Measurements from ENCODE around the gene DDX39B. TPM values are rescaled to one million over a fixed set of nuclear protein-coding genes. Genes with fewer than 3 reads are reported as not detected.

DDX39B gene
- total RNA-seq, 6 experiments from 2014 or later = 85.2 to 145 (median 102) TPM

GRCh38 chr6:31545291-31545690, 3.5 kb upstream of the DDX39B start:
- TF ChIP-seq CTCF (IDR thresholded peaks at IDR 0.05) = no peak
- 60% methylated on average over 6 of the region's 7 CpGs for WGBS (ENCODE audit: insufficient coverage, low coverage, low lambda C conversion rate, missing lambda C conversion rate)
- Histone ChIP-seq H3K27ac (no peak overlapping the region), H3K4me1 (peaks cover 0 to 21% (median 9%) of the 10 kb centered on the region in 4 donors), H3K4me3 (no peak overlapping the region), H3K9me3 (no peaks in the 10 kb centered on the region), H3K27me3 (no peaks in the 10 kb centered on the region), H3K36me3 (peaks cover 0 to 10% (median 2%) of the 10 kb centered on the region in 4 donors)
- intact Hi-C loops (cut with DNase I) = loop anchor here in 1 of 2 donors (5.0 kb wide), 1 partner anchor 57 kb away; no protein-coding TSS in a partner anchor
- DNase-seq (no peak), ATAC-seq (no peak)

- 71% methylated on average over 2 of the region's 2 CpGs for WGBS (ENCODE audit: insufficient coverage, low coverage, low lambda C conversion rate, missing lambda C conversion rate)
- Histone ChIP-seq H3K36me3 (peaks cover 0 to 14% (median 2%) of the 10 kb centered on the region in 4 donors), H3K9me3 (no peaks in the 10 kb centered on the region), H3K27ac (no peak overlapping the region), H3K4me3 (no peak overlapping the region), H3K4me1 (peaks cover 0 to 27% (median 14%) of the 10 kb centered on the region in 4 donors), H3K27me3 (no peaks in the 10 kb centered on the region)
- DNase-seq (no peak), ATAC-seq (no peak)
- TF ChIP-seq CTCF (IDR thresholded peaks at IDR 0.05) (no peak), POLR2A (IDR thresholded peaks at IDR 0.05) (no peak)
- intact Hi-C loops (cut with DNase I) = loop anchor here in 1 of 2 donors (5.0 kb wide), 1 partner anchor 58 kb away; no protein-coding TSS in a partner anchor
Measured at GRCh38 chr6:31544676-31545075, 2.9 kb upstream of the DDX39B start.

DNA sequence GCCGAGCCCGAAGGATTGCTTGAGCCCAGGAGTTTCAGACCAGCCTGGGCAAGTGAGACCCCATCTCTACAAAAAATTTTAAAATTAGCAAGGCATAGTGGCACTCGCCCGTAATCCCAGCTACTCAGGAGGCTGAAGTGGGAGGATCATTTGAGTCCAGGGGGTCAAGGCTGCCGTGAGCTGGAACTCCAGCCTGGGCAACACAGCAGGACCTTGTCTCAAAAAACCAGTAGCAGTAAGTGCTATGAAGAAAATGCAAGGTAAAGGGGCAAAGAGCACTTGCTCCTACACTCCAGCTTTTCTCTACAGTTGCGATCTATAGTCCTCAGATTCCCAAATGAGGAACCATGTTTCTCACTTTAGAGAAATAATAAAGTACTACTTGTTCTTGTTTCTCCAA, 1.8 kb upstream of the DDX39B start:
- no peaks in the 10 kb centered on the region for H3K27me3 ChIP-seq
- no peak overlapping the region for H3K27ac ChIP-seq
- TF ChIP-seq CTCF (IDR thresholded peaks at IDR 0.05) = no peak
- no peak for TF ChIP-seq POLR2A (IDR thresholded peaks at IDR 0.05)
- H3K4me3 ChIP-seq = no peak overlapping the region
- intact Hi-C loops (cut with DNase I) = no loop called here
- H3K9me3 ChIP-seq = no peaks in the 10 kb centered on the region
- ATAC-seq (no peak), DNase-seq (no peak)
- peaks cover 0 to 36% (median 17%) of the 10 kb centered on the region in 4 donors for H3K4me1 ChIP-seq
- WGBS (ENCODE audit: insufficient coverage, low coverage, low lambda C conversion rate, missing lambda C conversion rate) = 95% methylated on average over 4 of the region's 6 CpGs
- peaks cover 0 to 16% (median 3%) of the 10 kb centered on the region in 4 donors for H3K36me3 ChIP-seq

- H3K36me3 ChIP-seq = peaks cover 0 to 41% (median 16%) of the 10 kb centered on the region in 4 donors
- no peaks in the 10 kb centered on the region for H3K9me3 ChIP-seq
- peak overlapping the region; percentile 88 to 98 (median 97) for H3K27ac ChIP-seq
- peak overlapping the region; percentile 56 to 78 (median 78) for H3K4me3 ChIP-seq
- no peak for TF ChIP-seq CTCF (IDR thresholded peaks at IDR 0.05)
- TF ChIP-seq POLR2A (IDR thresholded peaks at IDR 0.05) = no peak
- WGBS (ENCODE audit: insufficient coverage, low coverage, low lambda C conversion rate, missing lambda C conversion rate) = 1% methylated on average over 21 of the region's 21 CpGs
- no peaks in the 10 kb centered on the region for H3K27me3 ChIP-seq
- no peak for DNase-seq
- intact Hi-C loops (cut with DNase I) = no loop called here
- ATAC-seq = peak; percentile 11 to 31 (median 20)
- peaks cover 0 to 29% (median 13%) of the 10 kb centered on the region in 4 donors for H3K4me1 ChIP-seq
Measured at GRCh38 chr6:31541059-31541657, 645 bp downstream of the DDX39B start.
